Hair follicular keratinocyte (primary cell): ENCODE results near the gene YPEL5. TPM values are rescaled to one million over a fixed set of nuclear protein-coding genes. Genes with fewer than 3 reads are reported as not detected.

ENCODE experiments used
- total RNA-seq: library from RNA; depleted of rRNA; stranded (reverse); fragments of >200 nt; gene quantifications from 2 replicates; pipeline ENCODE4 v1.2.3, GENCODE V29; 2015

YPEL5 gene
- 30.4 and 62.3 TPM in 2 replicates for total RNA-seq

DNA sequence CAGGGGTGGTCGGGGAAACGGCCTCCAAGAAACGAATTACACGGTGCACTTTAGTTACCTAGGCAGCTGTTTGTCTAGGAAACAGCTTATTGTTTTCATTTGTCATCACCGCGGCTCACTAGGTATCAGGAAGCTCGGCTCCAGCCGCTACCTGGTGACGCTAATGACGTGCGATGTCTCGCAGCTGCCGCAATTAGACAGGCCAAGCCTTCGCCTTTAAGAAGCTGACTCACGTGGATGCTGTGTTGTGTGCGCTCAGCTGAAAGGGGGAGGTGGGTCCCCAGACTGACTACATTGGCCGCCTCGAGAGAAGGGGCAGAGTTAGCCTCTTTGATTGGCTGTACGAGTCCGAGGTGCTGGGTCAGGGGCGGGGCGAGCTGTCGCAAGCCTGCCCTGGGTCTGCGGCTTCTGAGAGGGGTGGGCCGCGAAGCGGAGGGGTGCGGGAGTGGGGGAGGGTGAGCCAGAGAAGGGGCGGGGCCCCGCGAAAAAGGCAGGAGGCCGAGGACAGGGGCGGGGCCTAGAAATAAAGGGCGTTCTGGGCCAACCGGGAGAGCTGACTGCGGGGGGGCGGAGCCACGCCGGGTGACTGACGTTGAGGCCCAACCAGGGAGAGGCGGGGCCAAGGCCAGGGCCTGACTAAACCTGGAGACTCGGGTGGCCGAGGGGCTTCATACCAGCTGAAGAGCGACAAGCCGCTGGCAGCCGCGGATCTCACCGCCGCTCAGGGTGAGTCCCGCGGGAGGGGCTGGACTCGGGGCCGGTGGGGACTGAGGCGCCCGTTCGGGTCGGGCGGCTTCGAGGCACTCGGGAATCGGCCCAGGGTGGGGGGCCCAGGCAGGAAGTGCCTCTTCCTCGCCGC is at the start of gene YPEL5:
Gene YPEL5, plus strand, starts transcription at position 671 of the 859 bp plus-strand sequence. CDS start 9,645 bp downstream, outside the sequence.

Other genes with a start within 250 kb of the YPEL5 start
- under 0.01 TPM in 1 of 2 replicates, not detected in the other for gene ALK, start 225.4 kb upstream of the YPEL5 start, total RNA-seq
- 2.4 and 7.7 TPM in 2 replicates for gene LBH, start 84.5 kb downstream of the YPEL5 start, total RNA-seq